ENCODE data around the gene SLX1A.
A peak's percentile ranks its signal among the peaks of the same experiment; 100 is the strongest.

The SLX1A gene

DNA sequence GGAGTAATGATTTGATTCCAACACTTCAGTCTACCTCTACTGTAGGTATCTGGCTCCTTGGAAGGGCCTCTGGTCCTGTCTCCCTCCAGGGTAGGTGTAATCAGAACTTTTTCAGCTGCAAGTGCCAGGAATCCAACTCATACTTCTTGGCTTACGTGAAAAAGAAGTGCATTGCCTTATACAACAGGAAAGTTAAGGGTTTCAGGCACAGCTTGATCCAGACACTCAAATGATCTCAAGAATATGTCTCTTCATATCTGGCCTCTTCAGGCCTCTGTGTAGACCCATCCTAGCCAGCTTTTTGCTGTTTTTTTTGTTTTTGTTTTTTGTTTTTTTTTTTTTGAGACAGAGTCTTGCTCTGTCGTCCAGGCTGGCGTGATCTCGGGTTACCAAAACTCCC, 14.5 kb upstream of the SLX1A start:
- no peak for TF ChIP-seq CTCF (IDR thresholded peaks at IDR 0.05; ENCODE audit: control insufficient read depth, extremely low read depth, insufficient read depth)
- H3K4me3 ChIP-seq (ENCODE audit: low read depth, low read length), result no peak overlapping the region
- no peak for DNase-seq (ENCODE audit: low read depth)

- no peak overlapping the region for H3K4me3 ChIP-seq (ENCODE audit: low read depth, low read length)
- DNase-seq (ENCODE audit: low read depth), result no peak
- no peak for TF ChIP-seq CTCF (IDR thresholded peaks at IDR 0.05; ENCODE audit: control insufficient read depth, extremely low read depth, insufficient read depth)
Observed at GRCh38 chr16:30179931-30180330, 13.7 kb upstream of the SLX1A start.

GRCh38 chr16:30180741-30181140, 12.9 kb upstream of the SLX1A start:
- TF ChIP-seq CTCF (IDR thresholded peaks at IDR 0.05; ENCODE audit: control insufficient read depth, extremely low read depth, insufficient read depth), result no peak
- no peak overlapping the region for H3K4me3 ChIP-seq (ENCODE audit: low read depth, low read length)
- DNase-seq (ENCODE audit: low read depth), result no peak

DNA sequence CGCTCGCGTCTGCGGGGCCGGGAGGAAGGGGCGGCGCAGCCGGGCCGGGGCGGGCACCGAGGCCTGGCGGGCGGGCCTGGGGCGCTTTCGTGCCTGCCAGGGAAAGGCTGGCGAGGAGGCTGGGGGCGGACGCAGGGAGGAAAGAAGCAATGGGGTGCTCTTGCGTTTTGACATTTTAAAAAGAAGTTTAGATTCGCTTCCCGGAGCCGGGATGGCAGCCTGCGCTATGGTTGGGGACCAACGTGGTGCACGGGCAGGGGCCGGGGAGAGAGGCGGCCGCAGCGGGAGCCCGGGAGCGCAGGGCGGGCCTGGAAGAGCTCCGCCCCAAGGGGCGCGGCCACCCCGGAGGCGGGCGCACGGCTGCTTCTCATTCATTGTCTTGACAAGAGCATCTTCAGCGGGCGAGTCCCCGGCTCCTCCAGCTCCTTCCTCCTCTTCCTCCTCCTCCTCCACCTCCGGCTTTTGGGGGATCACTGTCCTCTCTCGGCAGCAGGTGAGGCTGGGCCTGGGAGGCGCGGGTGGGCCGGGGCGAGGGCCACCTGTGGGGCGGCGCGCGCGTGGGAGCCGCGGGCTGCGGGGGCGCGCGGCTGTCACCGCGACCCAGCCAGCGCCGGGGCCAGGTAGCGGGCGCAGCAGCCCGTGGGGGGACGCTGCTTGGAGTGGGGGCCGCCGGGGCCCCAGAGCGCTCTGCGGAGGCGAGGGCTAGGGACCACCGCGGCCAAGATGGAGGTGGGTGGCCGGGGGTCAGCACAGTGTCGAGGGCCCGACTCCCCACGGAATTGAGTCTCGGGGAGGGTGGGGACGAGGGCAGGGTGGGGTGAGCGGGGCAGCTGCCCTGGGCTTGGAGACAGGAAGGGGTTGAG, 10.2 kb upstream of the SLX1A start, which contains the start of gene CORO1A:
Gene CORO1A, plus strand, starts transcription at position 370 of the 863 bp plus-strand sequence. CDS start 1,608 bp downstream, outside the sequence.
- TF ChIP-seq CTCF (IDR thresholded peaks at IDR 0.05; ENCODE audit: control insufficient read depth, extremely low read depth, insufficient read depth), result no peak
- peak within 1 kb of the TSS; percentile 53 for H3K4me3 ChIP-seq (ENCODE audit: low read depth, low read length)
- peak; percentile 28 for DNase-seq (ENCODE audit: low read depth)

DNA sequence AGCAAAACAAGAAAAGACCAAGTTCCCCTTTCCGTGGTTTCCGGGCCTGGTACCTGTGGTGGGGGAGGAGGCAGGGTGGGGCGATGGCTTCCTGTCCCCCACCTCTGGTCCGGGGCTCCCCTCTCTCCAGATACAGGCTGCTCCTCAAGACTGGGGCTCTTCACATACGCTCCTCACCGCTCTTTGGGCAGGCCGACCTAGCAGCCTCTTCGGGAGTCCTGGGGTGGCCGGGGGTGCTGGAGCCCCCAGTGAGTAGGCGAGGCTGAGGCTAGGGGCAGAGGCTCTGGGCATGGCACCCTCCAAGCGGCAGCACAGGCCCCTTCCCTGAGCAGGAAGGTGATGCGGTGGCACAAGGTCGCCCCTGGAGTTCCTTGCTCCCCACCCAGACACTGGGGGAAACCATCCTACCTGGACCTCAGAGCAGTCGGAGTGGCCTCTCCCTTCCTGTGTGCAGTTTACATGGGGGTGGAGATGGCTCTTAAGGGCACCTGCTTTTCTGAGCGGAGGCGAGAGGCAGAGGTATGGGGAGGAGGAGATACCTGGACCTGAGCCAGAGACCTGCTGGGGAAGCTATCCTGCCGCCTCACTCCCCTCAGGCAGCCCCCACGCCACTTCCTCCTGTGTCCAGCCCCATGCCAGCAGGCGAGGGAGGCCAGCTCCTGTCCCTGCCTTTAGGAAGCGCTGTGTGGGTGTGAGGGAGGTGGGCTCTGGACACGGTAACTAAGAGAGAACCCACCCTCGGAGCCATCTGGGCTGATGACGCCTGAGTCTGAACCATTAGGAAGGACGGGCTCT, 9.4 kb upstream of the SLX1A start:
- TF ChIP-seq CTCF (IDR thresholded peaks at IDR 0.05; ENCODE audit: control insufficient read depth, extremely low read depth, insufficient read depth), result no peak
- no peak for DNase-seq (ENCODE audit: low read depth)
- H3K4me3 ChIP-seq (ENCODE audit: low read depth, low read length), result no peak overlapping the region

GRCh38 chr16:30184891-30185682, 8.6 kb upstream of the SLX1A start:
- no peak for TF ChIP-seq CTCF (IDR thresholded peaks at IDR 0.05; ENCODE audit: control insufficient read depth, extremely low read depth, insufficient read depth)
- no peak for DNase-seq (ENCODE audit: low read depth)
- H3K4me3 ChIP-seq (ENCODE audit: low read depth, low read length), result no peak overlapping the region
